ENCODE measurements around the gene CCNYL1.

CCNYL1 gene

DNA sequence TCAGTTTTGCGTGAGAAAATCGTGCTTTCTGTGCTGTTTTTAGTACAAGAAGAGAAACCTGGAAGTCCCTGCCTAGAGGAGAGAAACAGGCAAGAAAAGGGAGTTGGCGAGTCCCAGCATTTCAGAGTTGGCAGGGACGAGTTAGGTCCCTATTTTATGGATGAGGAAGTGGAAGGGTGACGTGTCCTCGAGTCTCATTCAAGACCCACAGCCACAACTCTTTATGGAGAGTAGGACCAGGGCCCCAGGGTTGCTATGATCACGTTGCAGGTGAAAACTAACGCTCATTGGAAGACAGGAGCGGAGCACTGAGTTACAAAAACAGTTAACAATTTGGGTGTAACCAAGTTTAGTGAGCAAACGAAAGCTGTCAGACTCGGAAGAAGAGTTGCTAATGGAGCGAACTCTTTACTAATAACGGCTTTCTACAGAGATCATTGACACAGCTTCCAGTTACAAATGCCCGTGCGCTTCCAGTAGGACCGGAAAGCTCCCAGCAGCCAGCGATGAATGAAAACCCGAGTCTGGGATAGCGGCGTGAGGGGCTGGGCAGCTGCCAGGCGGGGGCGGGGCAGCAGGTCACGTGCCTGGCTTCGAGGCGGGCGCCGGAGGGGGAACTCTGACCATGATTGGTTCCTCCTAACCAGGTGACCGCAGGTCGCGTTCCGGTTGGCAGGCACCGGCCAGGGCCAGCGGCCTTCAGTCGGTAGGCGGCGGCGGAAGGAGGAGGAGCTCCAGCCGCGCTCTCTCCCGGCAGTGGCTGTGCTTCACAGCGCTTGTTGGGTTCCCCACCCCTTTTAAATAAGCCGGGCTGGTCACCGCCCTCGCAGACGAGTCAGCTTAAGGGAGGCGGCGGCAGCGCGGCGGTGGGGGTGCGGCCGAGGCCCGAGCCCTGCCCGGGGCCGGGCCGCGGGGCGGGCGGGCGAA, at the start of gene CCNYL1:
Gene CCNYL1 (plus strand): TSS at position 827 of the 927 bp plus-strand sequence. CDS start 257 bp downstream, outside the sequence.
- Mint-ChIP-seq H3K9me3 (no peaks in the 10 kb centered on the region), H3K36me3 (ENCODE audit: low read depth) (peaks cover 19% of the 10 kb centered on the region), H3K4me3 (peak within 1 kb of the TSS; percentile 97), H3K27me3 (no peaks in the 10 kb centered on the region), H3K4me1 (ENCODE audit: low read depth) (peaks cover 50% of the 10 kb centered on the region), H3K27ac (peak within 1 kb of the TSS; percentile 96)
- intact Hi-C loops (cut with micrococcal nuclease) = loop anchor here (1.0 to 5.0 kb wide), 3 partner anchors 49 to 179 kb away; partner anchors contain the start of gene METTL21A

DNA sequence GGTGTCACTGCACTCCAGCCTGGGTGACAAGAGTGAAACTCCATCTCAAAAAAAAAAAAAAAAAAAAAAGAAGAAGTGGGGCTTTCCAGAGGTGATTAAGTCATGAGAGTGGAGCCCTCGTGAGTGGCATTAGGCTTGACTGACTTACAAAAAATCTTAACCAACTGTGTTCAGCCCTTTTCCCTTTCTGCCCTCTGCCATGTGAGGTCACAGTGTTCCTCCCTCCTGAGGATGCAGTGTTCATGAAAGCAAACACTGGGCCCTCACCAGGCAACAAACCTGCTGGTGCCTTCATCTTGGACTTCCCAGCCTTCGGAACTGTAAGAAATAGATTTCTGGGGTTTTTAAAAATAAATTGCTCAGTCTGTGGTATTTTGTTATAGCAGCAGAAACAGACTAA, 49.2 kb upstream of the CCNYL1 start:
- Mint-ChIP-seq H3K36me3 (ENCODE audit: low read depth) (no peaks in the 10 kb centered on the region), H3K27me3 (peaks cover 3% of the 10 kb centered on the region), H3K4me1 (ENCODE audit: low read depth) (peaks cover 39% of the 10 kb centered on the region), H3K27ac (peak overlapping the region; percentile 35), H3K4me3 (no peak overlapping the region), H3K9me3 (no peaks in the 10 kb centered on the region)
- intact Hi-C loops (cut with micrococcal nuclease) = loop anchor here (1.0 kb wide), 1 partner anchor 49 kb away; the partner anchor contains the start of gene CCNYL1

DNA sequence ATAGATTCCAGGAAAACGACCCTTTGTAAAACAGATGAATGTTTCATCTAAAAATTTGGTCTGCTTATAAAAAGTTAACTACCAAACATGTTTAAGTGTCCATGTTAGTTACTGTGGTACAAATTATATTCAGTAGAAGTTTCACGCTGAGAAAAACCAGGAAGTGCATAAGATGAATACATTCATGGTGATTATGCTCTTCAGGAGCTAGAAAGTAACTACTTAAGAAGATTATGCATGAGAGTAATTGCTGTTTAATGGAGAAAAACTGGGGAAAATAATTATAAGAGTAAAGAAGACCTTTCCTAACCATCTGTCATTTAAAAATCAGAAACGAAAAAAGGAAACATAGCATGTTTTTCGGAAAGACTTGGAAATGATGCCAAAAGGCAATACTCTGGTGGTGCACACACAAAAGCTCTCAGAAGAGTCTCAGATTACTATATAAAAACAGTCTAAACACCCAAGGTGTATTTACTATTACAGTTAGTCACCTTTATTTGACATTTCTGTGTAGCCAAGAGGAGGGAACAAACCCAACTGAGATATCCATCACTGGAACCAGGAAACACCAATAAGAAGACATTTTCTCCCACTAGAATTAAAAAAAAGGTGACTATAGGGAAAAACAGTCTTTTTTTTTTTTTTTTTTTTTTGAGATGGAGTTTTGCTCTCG, 47.4 kb upstream of the CCNYL1 start:
- Mint-ChIP-seq H3K4me3 (no peak overlapping the region), H3K27me3 (peaks cover 3% of the 10 kb centered on the region), H3K36me3 (ENCODE audit: low read depth) (no peaks in the 10 kb centered on the region), H3K9me3 (no peaks in the 10 kb centered on the region), H3K27ac (no peak overlapping the region), H3K4me1 (ENCODE audit: low read depth) (peaks cover 43% of the 10 kb centered on the region)
- intact Hi-C loops (cut with micrococcal nuclease) = no loop called here

DNA sequence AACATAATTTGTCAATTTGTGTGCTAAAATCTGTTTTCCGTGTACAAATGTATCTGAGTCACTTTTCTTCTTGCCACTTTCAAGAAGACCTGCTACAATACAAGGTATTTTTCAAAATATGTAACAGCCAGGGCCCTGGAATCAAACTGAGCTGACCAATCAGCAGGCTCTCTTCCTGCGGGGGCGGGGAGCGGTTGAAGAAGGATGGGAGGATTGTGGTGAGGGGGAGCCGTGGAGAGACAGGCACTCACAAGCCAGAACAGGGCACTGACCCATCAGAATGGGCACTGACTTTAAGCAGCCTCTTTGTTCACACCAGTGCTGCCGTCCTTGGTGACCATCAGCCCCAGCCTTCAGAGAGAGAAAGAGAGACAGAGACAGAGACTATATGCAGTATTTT, 40.6 kb upstream of the CCNYL1 start:
- Mint-ChIP-seq H3K27me3 (no peaks in the 10 kb centered on the region), H3K27ac (no peak overlapping the region), H3K36me3 (ENCODE audit: low read depth) (no peaks in the 10 kb centered on the region), H3K4me3 (no peak overlapping the region), H3K4me1 (ENCODE audit: low read depth) (peaks cover 11% of the 10 kb centered on the region), H3K9me3 (no peaks in the 10 kb centered on the region)
- intact Hi-C loops (cut with micrococcal nuclease) = no loop called here

DNA sequence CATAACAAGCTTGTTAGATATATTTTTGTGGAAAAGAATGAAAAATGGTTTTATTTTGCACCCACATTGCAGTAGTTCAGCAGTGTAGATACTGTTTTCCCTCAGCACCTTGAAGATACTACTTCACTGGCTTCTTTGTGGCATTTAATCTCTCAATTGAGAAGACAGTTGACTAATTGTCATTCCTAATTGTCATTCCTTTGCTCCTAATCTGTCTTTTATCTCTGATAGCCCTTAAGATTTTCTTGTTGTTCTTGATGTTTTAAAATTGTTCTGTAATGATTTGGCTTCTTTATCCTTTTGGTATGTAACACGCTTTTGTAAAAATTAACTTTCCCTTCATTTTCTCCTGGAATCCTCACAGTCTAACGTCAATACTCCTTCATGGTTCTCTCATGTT, 38.0 kb upstream of the CCNYL1 start:
- Mint-ChIP-seq H3K4me1 (ENCODE audit: low read depth) (no peaks in the 10 kb centered on the region), H3K27ac (no peak overlapping the region), H3K9me3 (no peaks in the 10 kb centered on the region), H3K36me3 (ENCODE audit: low read depth) (no peaks in the 10 kb centered on the region), H3K4me3 (no peak overlapping the region), H3K27me3 (no peaks in the 10 kb centered on the region)
- intact Hi-C loops (cut with micrococcal nuclease) = no loop called here

DNA sequence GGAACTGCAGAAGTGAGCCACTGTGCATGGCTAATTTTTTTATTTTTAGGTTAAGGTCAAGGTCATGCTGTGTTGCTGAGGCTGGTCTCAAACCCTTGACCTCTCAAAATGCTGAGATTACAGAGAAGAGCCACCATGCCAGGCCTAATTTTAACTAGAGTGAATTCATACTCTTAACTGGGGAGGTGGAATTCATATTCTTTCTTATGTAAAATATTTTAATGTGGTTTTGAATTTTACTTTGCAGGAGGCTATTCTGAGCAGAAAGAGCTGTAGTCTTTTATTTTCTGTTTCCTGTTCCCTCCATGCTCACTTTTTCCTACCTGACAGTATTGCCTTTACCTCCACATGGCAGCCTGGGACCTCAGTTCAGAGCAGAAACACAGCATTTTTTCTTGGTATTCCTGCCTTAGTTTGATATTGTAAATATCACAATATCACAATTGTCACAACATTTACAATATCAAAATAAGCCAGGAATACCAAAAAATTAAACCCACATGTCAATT, 37.1 kb upstream of the CCNYL1 start:
- no peak overlapping the region for H3K27ac Mint-ChIP-seq
- H3K4me3 Mint-ChIP-seq = no peak overlapping the region
- H3K4me1 Mint-ChIP-seq (ENCODE audit: low read depth) = no peaks in the 10 kb centered on the region
- H3K36me3 Mint-ChIP-seq (ENCODE audit: low read depth) = no peaks in the 10 kb centered on the region
- no peaks in the 10 kb centered on the region for H3K9me3 Mint-ChIP-seq
- intact Hi-C loops (cut with micrococcal nuclease) = no loop called here
- no peaks in the 10 kb centered on the region for H3K27me3 Mint-ChIP-seq

DNA sequence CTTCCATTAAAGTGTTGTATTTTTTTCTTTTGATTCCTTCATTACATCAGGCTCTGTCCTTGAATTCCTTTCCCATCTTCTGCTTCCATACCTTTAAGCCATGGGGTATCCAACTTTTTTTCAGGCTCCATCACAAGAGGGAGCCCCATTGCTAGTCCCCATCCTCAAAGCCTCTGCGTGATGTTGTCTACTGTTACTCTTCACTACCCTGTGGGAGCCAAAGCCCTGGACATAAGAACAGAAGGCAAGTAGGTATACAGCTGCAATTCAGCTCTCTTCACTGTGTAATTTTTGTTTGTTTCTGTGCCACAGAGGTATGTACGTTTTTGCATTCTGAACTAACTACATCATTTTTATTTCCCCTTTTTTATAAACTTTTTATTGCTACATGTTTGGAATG, 36.6 kb upstream of the CCNYL1 start:
- no peaks in the 10 kb centered on the region for H3K9me3 Mint-ChIP-seq
- no peaks in the 10 kb centered on the region for H3K4me1 Mint-ChIP-seq (ENCODE audit: low read depth)
- no peaks in the 10 kb centered on the region for H3K36me3 Mint-ChIP-seq (ENCODE audit: low read depth)
- intact Hi-C loops (cut with micrococcal nuclease) = no loop called here
- H3K27me3 Mint-ChIP-seq = no peaks in the 10 kb centered on the region
- H3K27ac Mint-ChIP-seq = no peak overlapping the region
- H3K4me3 Mint-ChIP-seq = no peak overlapping the region

DNA sequence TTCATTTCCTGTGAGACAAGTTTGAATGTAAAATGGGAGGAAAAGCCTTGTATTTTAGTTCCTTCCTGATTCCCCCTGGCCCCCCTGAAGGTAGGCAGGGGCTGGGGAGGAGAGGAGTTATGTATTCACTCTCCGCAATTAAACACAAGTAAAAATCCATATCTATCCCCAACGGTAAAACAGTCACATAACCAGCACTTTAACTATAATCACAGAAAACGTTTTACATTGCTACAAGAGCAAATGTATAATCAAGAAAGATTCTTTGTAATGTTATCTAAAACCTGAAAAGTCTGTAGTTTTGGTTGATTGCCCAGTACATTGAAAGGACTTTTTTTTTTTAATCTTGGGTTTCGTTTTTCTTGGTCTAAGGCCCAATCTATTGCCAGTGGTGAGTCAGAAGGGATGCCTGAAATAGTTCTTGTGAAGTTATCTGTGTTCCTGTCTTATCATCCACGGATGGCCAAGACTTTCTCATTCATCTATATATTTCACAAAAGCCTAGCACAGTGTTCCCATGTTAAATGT, 34.5 kb upstream of the CCNYL1 start:
- H3K9me3 Mint-ChIP-seq = no peaks in the 10 kb centered on the region
- H3K27ac Mint-ChIP-seq = no peak overlapping the region
- H3K36me3 Mint-ChIP-seq (ENCODE audit: low read depth) = no peaks in the 10 kb centered on the region
- intact Hi-C loops (cut with micrococcal nuclease) = no loop called here
- peaks cover 7% of the 10 kb centered on the region for H3K27me3 Mint-ChIP-seq
- H3K4me1 Mint-ChIP-seq (ENCODE audit: low read depth) = no peaks in the 10 kb centered on the region
- no peak overlapping the region for H3K4me3 Mint-ChIP-seq

DNA sequence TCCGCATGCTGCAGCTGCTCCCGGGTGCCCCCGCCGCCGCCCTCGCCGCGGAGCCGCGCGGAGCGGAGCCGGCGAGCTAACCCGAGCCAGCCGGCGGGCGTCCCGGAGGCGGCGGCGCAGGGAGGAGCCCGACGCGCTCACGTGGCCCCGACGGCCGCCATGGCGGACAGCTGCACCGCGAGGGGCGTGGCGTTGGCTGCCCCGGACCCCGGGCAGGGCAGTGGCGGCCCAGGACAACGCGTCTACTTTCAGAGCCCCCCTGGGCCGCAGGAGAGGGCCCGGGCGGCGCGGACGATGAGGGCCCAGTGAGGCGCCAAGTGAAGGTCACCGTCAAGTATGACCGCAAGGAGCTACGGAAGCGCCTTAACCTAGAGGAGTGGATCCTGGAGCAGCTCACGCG, 30.0 kb upstream of the CCNYL1 start:
- H3K27me3 Mint-ChIP-seq = peaks cover 11% of the 10 kb centered on the region
- intact Hi-C loops (cut with micrococcal nuclease) = no loop called here

DNA sequence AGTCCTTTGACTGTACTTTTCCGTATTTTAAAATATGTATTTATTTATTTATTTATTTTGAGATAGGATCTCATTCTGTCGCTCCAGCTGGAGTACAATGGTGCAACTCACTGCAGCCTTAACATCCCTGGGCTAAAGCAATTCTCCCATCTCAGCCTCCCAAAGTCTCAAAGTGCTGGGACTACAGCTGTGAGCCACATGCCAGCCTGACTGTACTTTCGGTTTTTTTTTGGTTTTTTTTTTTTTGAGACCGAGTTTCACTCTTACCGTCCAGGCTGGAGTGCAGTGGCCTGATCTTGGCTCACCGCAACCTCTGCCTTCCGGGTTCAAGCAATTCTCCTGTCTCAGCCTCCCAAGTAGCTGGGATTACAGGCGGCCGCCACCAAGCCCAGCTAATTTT, 28.9 kb upstream of the CCNYL1 start:
- H3K27ac Mint-ChIP-seq = no peak overlapping the region
- no peaks in the 10 kb centered on the region for H3K36me3 Mint-ChIP-seq (ENCODE audit: low read depth)
- intact Hi-C loops (cut with micrococcal nuclease) = no loop called here
- H3K27me3 Mint-ChIP-seq = peaks cover 11% of the 10 kb centered on the region
- no peak overlapping the region for H3K4me3 Mint-ChIP-seq
- H3K4me1 Mint-ChIP-seq (ENCODE audit: low read depth) = no peaks in the 10 kb centered on the region
- H3K9me3 Mint-ChIP-seq = no peaks in the 10 kb centered on the region

More for the DNA sequence above, 30.0 kb upstream of the CCNYL1 start:
- Mint-ChIP-seq H3K36me3 (ENCODE audit: low read depth) (no peaks in the 10 kb centered on the region), H3K9me3 (no peaks in the 10 kb centered on the region), H3K4me3 (no peak overlapping the region), H3K27ac (no peak overlapping the region), H3K4me1 (ENCODE audit: low read depth) (no peaks in the 10 kb centered on the region)

DNA sequence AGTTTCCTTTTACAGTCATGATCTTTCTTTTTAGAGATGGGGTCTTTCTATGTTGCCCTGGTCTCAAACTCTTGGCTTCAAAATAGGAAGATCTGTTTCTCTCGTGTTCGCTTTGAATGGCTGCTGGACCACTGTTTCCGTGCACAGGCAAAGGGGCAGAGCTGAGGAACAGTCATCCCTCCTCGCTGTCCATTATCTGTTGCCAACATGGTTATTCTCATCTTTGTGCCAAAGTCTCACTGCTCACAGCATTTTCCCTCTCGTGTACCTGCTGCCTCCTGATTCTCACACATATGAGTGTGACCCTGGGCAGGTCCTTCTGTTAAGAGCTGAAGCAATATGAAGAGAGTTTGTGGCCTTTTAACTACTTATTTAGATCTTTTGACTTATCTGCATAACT, 28.0 kb upstream of the CCNYL1 start:
- Mint-ChIP-seq H3K27me3 (peaks cover 11% of the 10 kb centered on the region), H3K36me3 (ENCODE audit: low read depth) (no peaks in the 10 kb centered on the region), H3K4me3 (no peak overlapping the region), H3K27ac (no peak overlapping the region), H3K4me1 (ENCODE audit: low read depth) (peaks cover 3% of the 10 kb centered on the region), H3K9me3 (no peaks in the 10 kb centered on the region)
- intact Hi-C loops (cut with micrococcal nuclease) = no loop called here

DNA sequence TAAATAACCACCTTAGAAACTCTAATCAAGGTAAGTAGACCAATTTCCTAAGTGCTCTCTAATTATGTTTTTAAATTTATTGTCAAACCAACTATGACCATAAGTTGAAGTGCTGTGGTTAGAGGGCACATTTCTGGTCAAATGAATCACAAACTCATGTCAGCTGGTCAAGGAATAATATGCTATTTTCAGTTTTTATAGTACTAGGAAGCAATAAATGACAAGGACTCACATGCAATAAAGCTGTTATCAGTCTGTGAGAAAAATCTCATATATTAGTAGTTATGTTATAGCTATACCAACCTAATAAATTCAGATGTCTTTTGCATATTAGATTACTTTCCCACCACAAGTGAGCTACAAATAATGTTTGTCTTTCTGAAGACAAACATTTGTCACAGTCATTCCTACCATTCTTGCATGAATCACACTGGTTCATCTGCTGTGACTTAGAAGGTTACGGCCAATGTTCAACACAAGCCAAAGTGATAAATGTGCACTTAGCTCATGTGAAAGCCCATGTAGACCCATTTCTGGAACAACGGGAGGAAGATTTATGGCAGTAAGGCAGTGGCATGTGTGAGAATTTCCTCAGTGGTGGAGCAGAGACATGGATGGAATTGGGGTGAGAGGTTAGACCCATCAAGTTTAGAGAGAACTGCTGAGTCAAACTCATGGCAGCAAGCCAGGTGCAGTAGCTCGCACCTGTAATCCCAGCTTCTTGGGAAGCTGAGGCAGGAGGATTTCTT, 27.4 kb upstream of the CCNYL1 start:
- intact Hi-C loops (cut with micrococcal nuclease) = no loop called here
- Mint-ChIP-seq H3K27me3 (peaks cover 11% of the 10 kb centered on the region), H3K4me1 (ENCODE audit: low read depth) (peaks cover 6% of the 10 kb centered on the region), H3K36me3 (ENCODE audit: low read depth) (no peaks in the 10 kb centered on the region), H3K27ac (no peak overlapping the region), H3K4me3 (no peak overlapping the region), H3K9me3 (no peaks in the 10 kb centered on the region)

DNA sequence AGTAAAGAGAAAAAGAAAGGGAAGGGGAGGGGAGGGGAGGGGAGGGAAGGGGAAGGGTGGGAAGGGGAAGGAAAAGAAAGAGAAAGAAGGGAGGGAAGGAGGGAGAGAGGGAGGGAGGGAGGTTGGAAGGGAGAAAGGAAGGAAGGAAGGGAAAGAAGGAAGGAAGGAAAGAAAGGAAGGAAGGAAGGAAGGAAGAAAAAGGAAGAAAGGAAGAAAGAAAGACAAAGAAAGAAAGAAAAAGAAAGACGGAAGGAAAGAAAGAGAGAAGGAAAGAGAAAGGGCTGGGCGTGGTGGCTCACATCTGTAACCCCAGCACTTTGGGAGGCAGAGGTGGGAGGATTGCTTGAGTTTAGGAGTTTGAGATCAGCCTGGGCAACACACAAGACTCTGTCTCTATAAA, 24.6 kb upstream of the CCNYL1 start:
- no peaks in the 10 kb centered on the region for H3K36me3 Mint-ChIP-seq (ENCODE audit: low read depth)
- peak overlapping the region; percentile 33 for H3K27ac Mint-ChIP-seq
- H3K4me1 Mint-ChIP-seq (ENCODE audit: low read depth) = peaks cover 19% of the 10 kb centered on the region
- intact Hi-C loops (cut with micrococcal nuclease) = no loop called here
- H3K4me3 Mint-ChIP-seq = no peak overlapping the region
- H3K9me3 Mint-ChIP-seq = no peaks in the 10 kb centered on the region
- H3K27me3 Mint-ChIP-seq = peaks cover 4% of the 10 kb centered on the region

Data from dendritic cell treated with granulocyte-macrophage colony-stimulating factor and Interleukin-4, amounts not matched to agents 40 ng/mL and 50 ng/mL, for 4 days (primary cell).